ENCODE measurements around the gene PEX11B.

PEX11B gene

GRCh38 chr1:145918144-145918991, at the start of gene PEX11B:
Gene PEX11B, minus strand, starts transcription at chr1:145918717. Its CDS starts 29 bp downstream, at chr1:145918688.
- Mint-ChIP-seq H3K27ac (peak within 1 kb of the TSS; percentile 95 to 97), H3K9me3 (no peaks in the 10 kb centered on the region), H3K4me3 (peak within 1 kb of the TSS; percentile 91 to 94), H3K27me3 (no peaks in the 10 kb centered on the region), H3K4me1 (peaks cover 65% of the 10 kb centered on the region)
- peak; percentile 90 for DNase-seq
- ATAC-seq, result peak; percentile 93

GRCh38 chr1:145967288-145967687, 48.8 kb upstream of the PEX11B start:
- ATAC-seq (no peak), DNase-seq (no peak)
- Mint-ChIP-seq H3K9me3 (peaks cover 0 to 9% of the 10 kb centered on the region in 2 donors), H3K4me1 (peaks cover 39% of the 10 kb centered on the region), H3K4me3 (no peak overlapping the region), H3K27ac (no peak overlapping the region), H3K27me3 (no peaks in the 10 kb centered on the region)

GRCh38 chr1:145965119-145965744, 46.7 kb upstream of the PEX11B start:
- H3K27ac Mint-ChIP-seq, result peak overlapping the region; percentile 87 to 90
- H3K4me1 Mint-ChIP-seq, result peaks cover 40% of the 10 kb centered on the region

GRCh38 chr1:145964328-145965118, 46.0 kb upstream of the PEX11B start, which contains the start of the genes ANKRD34A and POLR3GL:
Gene ANKRD34A, minus strand, starts transcription at chr1:145964575. Its CDS starts 2,816 bp downstream, at chr1:145961759.
Gene POLR3GL, plus strand, starts transcription at chr1:145964690. Its CDS starts 10,176 bp downstream, at chr1:145974866.
- H3K4me1 Mint-ChIP-seq, result peaks cover 47% of the 10 kb centered on the region
- peaks cover 0 to 9% of the 10 kb centered on the region in 2 donors for H3K9me3 Mint-ChIP-seq
- ATAC-seq (peak; percentile 88), DNase-seq (peak; percentile 83 to 91)
- peak within 1 kb of the TSS; percentile 87 to 90 for H3K27ac Mint-ChIP-seq
- H3K27me3 Mint-ChIP-seq, result no peaks in the 10 kb centered on the region
- peak within 1 kb of the TSS; percentile 90 to 91 for H3K4me3 Mint-ChIP-seq

More at GRCh38 chr1:145965119-145965744, 46.7 kb upstream of the PEX11B start:
- ATAC-seq, result no peak
- Mint-ChIP-seq H3K9me3 (peaks cover 0 to 9% of the 10 kb centered on the region in 2 donors), H3K4me3 (peak overlapping the region; percentile 90 to 91), H3K27me3 (no peaks in the 10 kb centered on the region)
- no peak for DNase-seq

GRCh38 chr1:145963265-145964019, 44.9 kb upstream of the PEX11B start:
- ATAC-seq (no peak), DNase-seq (no peak)
- Mint-ChIP-seq H3K27ac (peak overlapping the region; percentile 21 to 87), H3K9me3 (peaks cover 0 to 9% of the 10 kb centered on the region in 2 donors), H3K27me3 (no peaks in the 10 kb centered on the region), H3K4me1 (peaks cover 52% of the 10 kb centered on the region), H3K4me3 (peak overlapping the region; percentile 90 to 91)

GRCh38 chr1:145962157-145963102, 43.9 kb upstream of the PEX11B start:
- Mint-ChIP-seq H3K4me3 (peak overlapping the region; percentile 90 to 91), H3K27me3 (no peaks in the 10 kb centered on the region), H3K9me3 (peaks cover 0 to 2% of the 10 kb centered on the region in 2 donors), H3K27ac (peak overlapping the region; percentile 89 to 91), H3K4me1 (peaks cover 54% of the 10 kb centered on the region)
- peak in 1 of 2 donors; percentile 30 for DNase-seq
- ATAC-seq, result no peak

- no peaks in the 10 kb centered on the region for H3K27me3 Mint-ChIP-seq
- peak overlapping the region; percentile 88 to 91 for H3K4me3 Mint-ChIP-seq
- peak overlapping the region; percentile 86 to 91 for H3K27ac Mint-ChIP-seq
- H3K9me3 Mint-ChIP-seq, result no peaks in the 10 kb centered on the region
- DNase-seq (peak; percentile 50 to 65), ATAC-seq (no peak)
- peaks cover 54% of the 10 kb centered on the region for H3K4me1 Mint-ChIP-seq
Observed at GRCh38 chr1:145961425-145962156, 43.1 kb upstream of the PEX11B start.

- peak in 1 of 2 donors; percentile 18 for DNase-seq
- H3K4me3 Mint-ChIP-seq, result peak overlapping the region; percentile 88 to 91
- H3K27ac Mint-ChIP-seq, result peak overlapping the region; percentile 84 to 91
- no peak for ATAC-seq
- H3K9me3 Mint-ChIP-seq, result no peaks in the 10 kb centered on the region
- peaks cover 57% of the 10 kb centered on the region for H3K4me1 Mint-ChIP-seq
- H3K27me3 Mint-ChIP-seq, result no peaks in the 10 kb centered on the region
Observed at GRCh38 chr1:145961109-145961424, 42.5 kb upstream of the PEX11B start.

- H3K9me3 Mint-ChIP-seq, result no peaks in the 10 kb centered on the region
- H3K4me1 Mint-ChIP-seq, result peaks cover 61% of the 10 kb centered on the region
- ATAC-seq, result no peak
- peak overlapping the region; percentile 88 to 91 for H3K4me3 Mint-ChIP-seq
- DNase-seq, result peak; percentile 48 to 55
- peak overlapping the region; percentile 84 to 91 for H3K27ac Mint-ChIP-seq
- no peaks in the 10 kb centered on the region for H3K27me3 Mint-ChIP-seq
Observed at GRCh38 chr1:145960468-145961108, 42.1 kb upstream of the PEX11B start.

- no peak for ATAC-seq
- peaks cover 63% of the 10 kb centered on the region for H3K4me1 Mint-ChIP-seq
- H3K9me3 Mint-ChIP-seq, result no peaks in the 10 kb centered on the region
- no peak for DNase-seq
- H3K27me3 Mint-ChIP-seq, result no peaks in the 10 kb centered on the region
- H3K27ac Mint-ChIP-seq, result no peak overlapping the region
- H3K4me3 Mint-ChIP-seq, result peak overlapping the region; percentile 88 to 91
Observed at GRCh38 chr1:145959957-145960467, 41.5 kb upstream of the PEX11B start.

- no peak overlapping the region for H3K27ac Mint-ChIP-seq
- no peaks in the 10 kb centered on the region for H3K27me3 Mint-ChIP-seq
- H3K4me1 Mint-ChIP-seq, result peaks cover 69% of the 10 kb centered on the region
- peak overlapping the region; percentile 3 to 29 for H3K4me3 Mint-ChIP-seq
- H3K9me3 Mint-ChIP-seq, result no peaks in the 10 kb centered on the region
- no peak for ATAC-seq
- DNase-seq, result no peak
Observed at GRCh38 chr1:145959333-145959732, 40.8 kb upstream of the PEX11B start.

GRCh38 chr1:145958734-145959133, 40.2 kb upstream of the PEX11B start:
- ATAC-seq (no peak), DNase-seq (no peak)
- Mint-ChIP-seq H3K4me3 (peak overlapping the region in 1 of 2 donors; percentile 24), H3K27me3 (no peaks in the 10 kb centered on the region), H3K27ac (no peak overlapping the region), H3K4me1 (peaks cover 70% of the 10 kb centered on the region), H3K9me3 (no peaks in the 10 kb centered on the region)
